HL-60 (cell line): ENCODE measurements around the gene FREM1.

Source experiments
- GABPA ChIP-seq: IDR thresholded peaks from 2 replicates; pipeline ENCODE4 v1.6.1; 2012; ENCODE audit warnings: low read depth
- POLR2AphosphoS5 ChIP-seq: IDR thresholded peaks from 2 replicates; pipeline ENCODE4 v1.6.1; 2012; ENCODE audit warnings: low read depth
- REST ChIP-seq: IDR thresholded peaks from 2 replicates; pipeline ENCODE4 v1.6.1; 2012; ENCODE audit warnings: low read depth; ENCODE audit not compliant: insufficient replicate concordance
- SPI1 ChIP-seq: IDR thresholded peaks from 2 replicates; pipeline ENCODE4 v1.6.1; 2012; ENCODE audit warnings: low read depth, mild to moderate bottlenecking, borderline replicate concordance
- TF ChIP-seq, protein P1 (sequence below): IDR thresholded peaks from one replicate; pipeline ENCODE4 v1.5.1; 2011; ENCODE audit warnings: low read length, control low read depth, inconsistent platforms; ENCODE audit not compliant: insufficient read depth

- TF ChIP-seq REST (no peak), POLR2AphosphoS5 (no peak), SPI1 (no peak), GABPA (no peak)
- TF ChIP-seq, protein P1, sequence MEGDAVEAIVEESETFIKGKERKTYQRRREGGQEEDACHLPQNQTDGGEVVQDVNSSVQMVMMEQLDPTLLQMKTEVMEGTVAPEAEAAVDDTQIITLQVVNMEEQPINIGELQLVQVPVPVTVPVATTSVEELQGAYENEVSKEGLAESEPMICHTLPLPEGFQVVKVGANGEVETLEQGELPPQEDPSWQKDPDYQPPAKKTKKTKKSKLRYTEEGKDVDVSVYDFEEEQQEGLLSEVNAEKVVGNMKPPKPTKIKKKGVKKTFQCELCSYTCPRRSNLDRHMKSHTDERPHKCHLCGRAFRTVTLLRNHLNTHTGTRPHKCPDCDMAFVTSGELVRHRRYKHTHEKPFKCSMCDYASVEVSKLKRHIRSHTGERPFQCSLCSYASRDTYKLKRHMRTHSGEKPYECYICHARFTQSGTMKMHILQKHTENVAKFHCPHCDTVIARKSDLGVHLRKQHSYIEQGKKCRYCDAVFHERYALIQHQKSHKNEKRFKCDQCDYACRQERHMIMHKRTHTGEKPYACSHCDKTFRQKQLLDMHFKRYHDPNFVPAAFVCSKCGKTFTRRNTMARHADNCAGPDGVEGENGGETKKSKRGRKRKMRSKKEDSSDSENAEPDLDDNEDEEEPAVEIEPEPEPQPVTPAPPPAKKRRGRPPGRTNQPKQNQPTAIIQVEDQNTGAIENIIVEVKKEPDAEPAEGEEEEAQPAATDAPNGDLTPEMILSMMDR: no peak
Observed at GRCh38 chr9:14746626-14747025, 163.6 kb downstream of the FREM1 start.
